Brain microvascular endothelial cell (primary cell): ENCODE data around the gene MEGF11.

Source experiments
- DNase-seq: peaks from one replicate; pipeline ENCODE4 v3.0.0-alpha.2; 2020
- H3K27ac ChIP-seq: fragments of 250-450 bp; sonication (Bioruptor Pico); 2 replicates; pipeline ENCODE4 v1.5.1; 2020; ENCODE audit warnings: mild to moderate bottlenecking, moderate library complexity
- H3K27me3 ChIP-seq: fragments of 250-450 bp; sonication (Bioruptor Pico); replicated peaks from 2 replicates; pipeline ENCODE4 v1.5.1; 2020; ENCODE audit warnings: mild to moderate bottlenecking
- H3K36me3 ChIP-seq: fragments of 250-450 bp; sonication (Bioruptor Pico); replicated peaks from 2 replicates; pipeline ENCODE4 v1.5.1; 2020; ENCODE audit warnings: mild to moderate bottlenecking
- H3K4me3 ChIP-seq: 2 replicates; pipeline ENCODE4 v1.5.1; 2011; ENCODE audit warnings: low read depth, mild to moderate bottlenecking, control low read depth, low read length, moderate library complexity
- CTCF ChIP-seq: IDR thresholded peaks from 2 replicates; pipeline ENCODE4 v1.5.1; 2011; ENCODE audit warnings: low read depth, mild to moderate bottlenecking, moderate library complexity, low read length, control low read depth, inconsistent platforms; ENCODE audit errors: missing control alignments
- in situ Hi-C: cut with HindIII; loops from 2 replicates; pipeline ENCODE4 v1.10.0; 2017; ENCODE audit warnings: low sequenced_read_pairs, low pct_ligation_motif_present

MEGF11 gene

GRCh38 chr15:65957451-65957850 lies 296.1 kb downstream of the MEGF11 start:
- in situ Hi-C loops: no loop called here
- peaks cover under 1% of the 10 kb centered on the region for H3K27me3 ChIP-seq
- no peak for TF ChIP-seq CTCF
- H3K4me3 ChIP-seq: no peak overlapping the region
- DNase-seq: no peak
- no peaks in the 10 kb centered on the region for H3K36me3 ChIP-seq
- H3K27ac ChIP-seq: no peak overlapping the region

GRCh38 chr15:65956899-65957298 lies 296.7 kb downstream of the MEGF11 start:
- in situ Hi-C loops: no loop called here
- TF ChIP-seq CTCF: no peak
- H3K36me3 ChIP-seq: no peaks in the 10 kb centered on the region
- no peak for DNase-seq
- no peaks in the 10 kb centered on the region for H3K27me3 ChIP-seq
- H3K4me3 ChIP-seq: no peak overlapping the region
- no peak overlapping the region for H3K27ac ChIP-seq

GRCh38 chr15:65956307-65956706 lies 297.2 kb downstream of the MEGF11 start:
- no peak for TF ChIP-seq CTCF
- Histone ChIP-seq H3K36me3 (no peaks in the 10 kb centered on the region), H3K4me3 (no peak overlapping the region), H3K27ac (no peak overlapping the region), H3K27me3 (no peaks in the 10 kb centered on the region)
- no peak for DNase-seq
- in situ Hi-C loops: no loop called here

- no peak for TF ChIP-seq CTCF
- no peak for DNase-seq
- in situ Hi-C loops: no loop called here
- Histone ChIP-seq H3K27me3 (no peaks in the 10 kb centered on the region), H3K4me3 (no peak overlapping the region), H3K36me3 (no peaks in the 10 kb centered on the region), H3K27ac (no peak overlapping the region)
Measured at GRCh38 chr15:65954289-65954741, 299.2 kb downstream of the MEGF11 start.

GRCh38 chr15:65953622-65954021 lies 299.9 kb downstream of the MEGF11 start:
- Histone ChIP-seq H3K36me3 (no peaks in the 10 kb centered on the region), H3K4me3 (no peak overlapping the region), H3K27me3 (no peaks in the 10 kb centered on the region), H3K27ac (no peak overlapping the region)
- TF ChIP-seq CTCF: no peak
- DNase-seq: no peak
- in situ Hi-C loops: no loop called here

- Histone ChIP-seq H3K36me3 (no peaks in the 10 kb centered on the region), H3K27me3 (no peaks in the 10 kb centered on the region), H3K27ac (no peak overlapping the region), H3K4me3 (no peak overlapping the region)
- TF ChIP-seq CTCF: no peak
- peak; percentile 59 for DNase-seq
- in situ Hi-C loops: no loop called here
Measured at GRCh38 chr15:65952391-65953053, 301.0 kb downstream of the MEGF11 start.
